ENCODE measurements around the gene TBC1D10A. TPM values are rescaled to one million over a fixed set of nuclear protein-coding genes. Genes with fewer than 3 reads are reported as not detected.

The TBC1D10A gene
- total and polyA plus RNA-seq, 2 donors (not counting 1 experiment from before 2014, with no cell fraction given): 10.8 to 11.7 TPM

DNA sequence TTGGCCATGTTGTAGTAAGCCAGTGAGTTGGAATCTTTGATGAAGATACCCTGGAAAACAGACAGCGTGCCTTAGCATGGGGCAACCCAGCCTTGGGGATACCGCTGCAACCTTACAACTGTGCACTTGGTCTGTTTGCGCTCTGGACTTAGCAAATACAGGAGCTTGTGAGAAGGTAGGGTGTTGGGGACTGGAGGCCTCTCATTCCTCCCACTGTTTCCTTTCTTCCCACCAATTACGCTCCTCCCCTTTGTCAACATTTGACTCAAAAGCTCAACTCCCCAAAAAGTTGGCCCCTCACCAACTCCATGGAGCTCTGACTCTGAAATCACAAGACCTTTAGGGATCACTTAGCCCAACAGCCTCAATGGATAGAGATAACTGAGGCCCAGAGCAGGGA lies 7.9 kb upstream of the TBC1D10A start:
- Histone ChIP-seq H3K4me1 (ENCODE audit: control insufficient read depth, extremely low read depth, insufficient read depth, low read length) (no peaks in the 10 kb centered on the region), H3K9ac (ENCODE audit: insufficient read depth, low read length) (no peak overlapping the region), H3K4me2 (ENCODE audit: extremely low read depth, insufficient read depth, low read length) (no peak overlapping the region), H4K20me1 (ENCODE audit: control insufficient read depth, extremely low read depth, insufficient read depth, low read length) (no peaks in the 10 kb centered on the region), H3K27me3 (ENCODE audit: control insufficient read depth, insufficient read depth, low read length) (no peaks in the 10 kb centered on the region), H3K9me3 (ENCODE audit: control insufficient read depth, insufficient read depth, low read depth, low read length) (no peaks in the 10 kb centered on the region), H3K27ac (ENCODE audit: insufficient read depth, low read length) (no peak overlapping the region), H3K36me3 (ENCODE audit: control insufficient read depth, insufficient read depth, low read length) (peaks cover 43% of the 10 kb centered on the region), H2AFZ (ENCODE audit: low read length) (no peak overlapping the region), H3K79me2 (ENCODE audit: control insufficient read depth, insufficient read depth, low read length) (no peaks in the 10 kb centered on the region), H3K4me3 (replicated peaks in 1 of 4; ENCODE audit: control extremely low read depth in 1 of 4, insufficient read depth in 1 of 4, low read depth in 3 of 4, low read length in 4 of 4) (no peak overlapping the region)
- DNase-seq (ENCODE audit: low read depth in 2 of 2): no peak
- TF ChIP-seq CTCF (conservative IDR thresholded peaks at IDR 0.05 in 1 of 2, IDR thresholded peaks at IDR 0.05 in 1 of 2; ENCODE audit: low read depth in 1 of 2, low read length in 2 of 2) (no peak), EZH2 (IDR thresholded peaks at IDR 0.05; ENCODE audit: low read length, missing control alignments) (no peak)

GRCh38 chr22:30333707-30334087 lies 7.0 kb upstream of the TBC1D10A start:
- Histone ChIP-seq H3K4me3 (replicated peaks in 1 of 4; ENCODE audit: control extremely low read depth in 1 of 4, insufficient read depth in 1 of 4, low read depth in 3 of 4, low read length in 4 of 4) (no peak overlapping the region), H3K4me2 (ENCODE audit: extremely low read depth, insufficient read depth, low read length) (no peak overlapping the region), H3K79me2 (ENCODE audit: control insufficient read depth, insufficient read depth, low read length) (no peaks in the 10 kb centered on the region), H3K9me3 (ENCODE audit: control insufficient read depth, insufficient read depth, low read depth, low read length) (no peaks in the 10 kb centered on the region), H3K36me3 (ENCODE audit: control insufficient read depth, insufficient read depth, low read length) (peaks cover 38% of the 10 kb centered on the region), H3K4me1 (ENCODE audit: control insufficient read depth, extremely low read depth, insufficient read depth, low read length) (no peaks in the 10 kb centered on the region), H4K20me1 (ENCODE audit: control insufficient read depth, extremely low read depth, insufficient read depth, low read length) (no peaks in the 10 kb centered on the region), H2AFZ (ENCODE audit: low read length) (no peak overlapping the region), H3K27me3 (ENCODE audit: control insufficient read depth, insufficient read depth, low read length) (no peaks in the 10 kb centered on the region), H3K9ac (ENCODE audit: insufficient read depth, low read length) (no peak overlapping the region), H3K27ac (ENCODE audit: insufficient read depth, low read length) (no peak overlapping the region)
- TF ChIP-seq CTCF (conservative IDR thresholded peaks at IDR 0.05 in 1 of 2, IDR thresholded peaks at IDR 0.05 in 1 of 2; ENCODE audit: low read depth in 1 of 2, low read length in 2 of 2) (no peak), EZH2 (IDR thresholded peaks at IDR 0.05; ENCODE audit: low read length, missing control alignments) (no peak)
- DNase-seq (ENCODE audit: low read depth in 2 of 2): no peak

- Histone ChIP-seq H3K36me3 (ENCODE audit: control insufficient read depth, insufficient read depth, low read length) (peaks cover 35% of the 10 kb centered on the region), H4K20me1 (ENCODE audit: control insufficient read depth, extremely low read depth, insufficient read depth, low read length) (no peaks in the 10 kb centered on the region), H3K9me3 (ENCODE audit: control insufficient read depth, insufficient read depth, low read depth, low read length) (no peaks in the 10 kb centered on the region), H3K4me1 (ENCODE audit: control insufficient read depth, extremely low read depth, insufficient read depth, low read length) (no peaks in the 10 kb centered on the region), H3K79me2 (ENCODE audit: control insufficient read depth, insufficient read depth, low read length) (no peaks in the 10 kb centered on the region), H3K4me2 (ENCODE audit: extremely low read depth, insufficient read depth, low read length) (no peak overlapping the region), H2AFZ (ENCODE audit: low read length) (no peak overlapping the region), H3K27me3 (ENCODE audit: control insufficient read depth, insufficient read depth, low read length) (no peaks in the 10 kb centered on the region), H3K9ac (ENCODE audit: insufficient read depth, low read length) (no peak overlapping the region), H3K4me3 (replicated peaks in 1 of 4; ENCODE audit: control extremely low read depth in 1 of 4, insufficient read depth in 1 of 4, low read depth in 3 of 4, low read length in 4 of 4) (no peak overlapping the region), H3K27ac (ENCODE audit: insufficient read depth, low read length) (no peak overlapping the region)
- no peak for DNase-seq (ENCODE audit: low read depth in 2 of 2)
- TF ChIP-seq EZH2 (IDR thresholded peaks at IDR 0.05; ENCODE audit: low read length, missing control alignments): no peak
- TF ChIP-seq CTCF (conservative IDR thresholded peaks at IDR 0.05 in 1 of 2, IDR thresholded peaks at IDR 0.05 in 1 of 2; ENCODE audit: low read depth in 1 of 2, low read length in 2 of 2): no peak
These were observed 6.4 kb upstream of the TBC1D10A start for GRCh38 chr22:30332994-30333706.
